Jurkat, Clone E6-1 (cell line): Measurements from ENCODE around the gene MAPT.

Experiments
- DNase-seq: peaks from one replicate; pipeline ENCODE4 v3.0.0-alpha.2; 2011; ENCODE audit warnings: low read depth, low spot score
- H3K4me3 ChIP-seq: 2 replicates; pipeline ENCODE4 v1.5.1; 2011; ENCODE audit warnings: mild to moderate bottlenecking, low read length, control low read depth, moderate library complexity

Gene MAPT

DNA sequence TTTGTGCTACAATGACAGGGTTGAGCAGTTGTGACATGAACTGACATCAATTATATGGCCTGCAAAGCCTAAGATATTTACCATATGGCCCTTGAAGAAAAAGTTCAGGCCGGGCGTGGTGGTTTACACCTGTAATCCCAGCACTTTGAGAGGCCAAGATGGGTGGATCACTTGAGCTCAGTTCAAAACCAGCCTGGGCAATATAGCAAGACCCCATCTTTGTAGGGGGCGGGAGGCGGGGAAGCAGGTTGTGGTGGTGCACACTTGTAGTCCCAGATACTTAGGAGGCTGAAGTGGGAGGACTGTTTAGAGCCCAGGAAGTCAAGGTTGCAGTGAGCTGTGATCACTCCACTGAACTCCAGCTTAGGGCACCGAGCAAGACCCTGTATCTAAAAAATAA, 153.0 kb downstream of the MAPT start:
- no peak overlapping the region for H3K4me3 ChIP-seq
- DNase-seq, result no peak

DNA sequence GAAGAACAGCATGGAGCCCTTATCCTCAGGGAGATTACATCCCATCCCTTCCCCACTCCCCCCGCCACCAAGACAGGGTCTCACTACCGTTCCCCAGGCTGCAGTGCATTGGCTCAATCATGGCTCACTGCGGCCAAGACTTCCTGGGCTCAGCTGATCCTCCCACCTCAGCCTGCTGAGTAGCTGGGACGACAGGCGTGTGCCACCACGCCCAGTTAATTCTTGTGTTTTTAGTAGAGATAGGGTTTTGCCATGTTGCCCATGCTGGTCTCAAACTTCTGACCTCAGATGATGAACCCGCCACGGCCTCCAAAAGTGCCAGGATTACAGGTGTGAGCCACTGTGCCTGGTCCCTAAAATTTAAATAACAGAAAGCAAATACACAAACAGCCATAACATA, 153.5 kb downstream of the MAPT start:
- no peak overlapping the region for H3K4me3 ChIP-seq
- DNase-seq, result no peak

DNA sequence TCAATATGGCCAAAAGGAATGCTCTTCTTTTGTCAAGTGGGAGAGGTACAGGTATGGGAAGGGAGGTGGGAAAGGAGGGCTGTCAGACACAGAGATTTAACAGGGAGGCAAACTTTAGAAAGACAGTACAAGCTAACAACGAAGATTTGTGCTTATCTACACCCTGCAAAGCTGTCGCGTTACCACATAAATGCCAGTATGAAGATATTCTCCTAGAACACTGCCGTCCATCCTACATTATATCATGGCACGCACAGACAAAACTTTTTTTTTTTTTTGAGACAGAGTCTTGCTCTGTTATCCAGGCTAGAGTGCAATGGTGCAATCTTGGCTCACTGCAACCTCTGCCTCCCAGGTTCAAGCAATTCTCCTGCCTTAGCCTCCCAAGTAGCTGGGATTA, 155.3 kb downstream of the MAPT start:
- no peak overlapping the region for H3K4me3 ChIP-seq
- DNase-seq, result no peak

DNA sequence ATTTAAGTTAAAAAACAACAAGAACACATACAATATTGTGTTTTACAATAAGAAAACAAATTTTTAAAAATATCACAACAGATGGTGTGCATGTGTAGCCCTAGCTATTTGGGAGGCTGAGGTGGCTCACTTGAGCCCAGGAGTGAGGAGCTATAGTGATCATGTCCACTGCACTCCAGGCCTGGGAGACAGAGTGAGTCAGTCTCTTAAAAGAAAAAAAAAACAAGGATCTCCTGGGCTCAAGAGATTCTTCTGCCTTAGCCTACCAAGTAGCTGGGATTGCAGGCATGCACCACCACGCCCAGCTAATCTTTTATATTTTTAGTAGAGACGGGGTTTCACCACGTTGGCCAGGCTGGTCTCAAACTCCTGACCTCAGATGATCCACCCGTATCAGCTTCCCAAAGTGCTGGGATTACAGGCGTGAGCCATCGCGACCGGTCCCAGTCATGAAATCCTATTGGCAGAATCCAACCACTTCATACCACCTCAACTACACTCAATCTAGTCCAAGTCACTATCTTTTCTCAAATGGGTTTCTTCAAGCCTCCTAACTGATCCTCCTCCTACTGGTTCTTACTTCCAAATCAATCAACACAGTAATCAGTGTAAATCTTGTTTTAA, 159.7 kb downstream of the MAPT start:
- no peak for DNase-seq
- no peak overlapping the region for H3K4me3 ChIP-seq

DNA sequence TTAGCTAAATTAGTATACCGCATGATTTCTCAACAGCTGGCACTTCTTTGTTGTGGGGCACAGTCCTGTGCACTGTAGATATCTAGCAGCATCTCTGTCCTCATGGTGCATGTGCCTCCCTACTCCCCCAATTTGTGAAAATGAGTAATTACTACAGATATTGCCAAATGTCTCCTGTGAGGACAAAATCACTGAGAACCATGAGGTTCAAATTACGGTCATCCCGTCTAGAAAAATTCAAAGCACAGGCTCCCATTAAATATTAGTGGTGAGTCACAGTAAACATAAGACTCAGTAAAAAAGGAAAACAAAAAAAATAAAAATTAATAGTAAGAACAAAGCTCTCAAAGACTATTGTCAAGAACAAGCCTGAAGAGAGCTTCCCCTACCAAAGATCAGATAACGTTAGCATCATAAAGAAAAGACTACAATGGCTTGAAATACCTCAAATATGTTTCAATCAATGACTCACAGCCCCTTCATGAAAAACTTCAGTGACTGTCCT, 162.5 kb downstream of the MAPT start:
- peak; percentile 71 for DNase-seq
- H3K4me3 ChIP-seq, result no peak overlapping the region

DNA sequence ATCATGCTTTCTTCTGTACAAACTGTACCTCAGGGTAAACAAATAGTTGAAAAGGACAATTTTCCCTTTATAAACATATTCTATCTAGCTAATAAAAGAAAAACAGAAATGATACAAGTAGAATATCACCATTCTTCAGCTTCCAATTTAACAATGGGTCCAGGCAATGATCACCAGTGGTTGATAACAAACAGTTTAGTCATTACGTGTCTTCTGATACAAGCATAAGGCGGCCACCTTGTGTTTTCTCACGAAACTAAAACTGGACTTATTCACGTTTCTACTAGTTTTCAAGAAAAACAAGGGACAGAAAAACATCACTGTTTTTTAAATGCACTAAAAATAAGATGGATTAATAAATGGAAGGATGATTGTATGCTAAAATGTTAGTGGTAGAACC, 163.0 kb downstream of the MAPT start:
- H3K4me3 ChIP-seq, result no peak overlapping the region
- DNase-seq, result no peak

DNA sequence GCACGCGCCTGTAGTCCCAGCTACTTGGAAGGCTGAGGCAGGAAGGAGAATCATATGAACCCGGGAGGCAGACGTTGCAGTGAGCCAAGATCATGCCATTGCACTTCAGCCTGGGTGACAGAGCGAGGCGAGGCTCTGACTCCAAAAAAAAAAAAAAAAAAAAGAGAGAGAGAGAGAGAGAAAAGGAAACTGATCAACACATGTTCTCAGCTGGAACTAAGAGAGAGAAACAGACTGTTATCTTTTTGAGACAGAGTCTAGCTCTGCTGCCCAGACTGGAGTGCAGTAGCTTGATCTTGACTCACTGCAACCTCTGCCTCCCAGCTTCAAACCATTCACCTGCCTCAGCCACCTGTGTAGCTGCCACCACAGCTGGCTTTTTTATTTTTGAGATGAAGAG, 165.1 kb downstream of the MAPT start:
- H3K4me3 ChIP-seq, result no peak overlapping the region

DNA sequence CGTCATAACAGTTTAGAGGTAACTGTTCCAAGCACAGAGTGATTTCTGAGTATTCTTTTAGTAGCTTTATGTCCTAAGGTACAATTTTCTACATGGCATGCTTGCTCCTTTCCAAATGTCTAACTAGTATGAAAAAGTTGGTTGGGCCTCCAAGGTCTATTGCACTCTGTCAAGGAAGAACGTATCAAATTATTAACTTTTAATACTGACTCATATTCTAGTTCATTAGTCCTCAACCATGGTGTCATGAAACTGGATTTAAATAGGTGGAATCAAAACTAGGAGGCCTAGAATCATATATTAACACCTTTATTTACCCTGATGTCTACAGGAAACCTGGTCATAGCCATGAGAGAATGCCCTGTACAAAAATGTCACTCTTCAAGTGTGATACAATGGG, 166.1 kb downstream of the MAPT start:
- H3K4me3 ChIP-seq, result no peak overlapping the region
- no peak for DNase-seq

More for the DNA sequence above, 165.1 kb downstream of the MAPT start:
- DNase-seq, result peak; percentile 89

DNA sequence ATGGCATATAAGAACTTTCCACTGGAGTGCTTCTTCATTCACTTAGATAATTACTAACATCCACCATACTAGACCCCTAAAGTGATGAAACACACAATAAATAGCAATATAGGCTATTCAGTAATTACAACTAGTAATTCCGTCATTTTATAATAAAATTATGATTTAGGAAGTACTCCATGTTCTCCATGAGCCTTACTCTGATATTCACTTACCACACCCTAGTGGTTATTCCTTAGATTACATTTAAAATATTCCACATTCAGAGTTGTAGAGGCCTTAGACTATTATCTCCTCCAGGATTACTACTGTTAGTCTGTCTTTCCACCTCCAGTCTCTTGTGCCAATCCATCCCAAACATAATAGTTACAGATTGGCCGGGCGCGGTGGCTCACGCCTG, 167.1 kb downstream of the MAPT start:
- no peak for DNase-seq
- no peak overlapping the region for H3K4me3 ChIP-seq

DNA sequence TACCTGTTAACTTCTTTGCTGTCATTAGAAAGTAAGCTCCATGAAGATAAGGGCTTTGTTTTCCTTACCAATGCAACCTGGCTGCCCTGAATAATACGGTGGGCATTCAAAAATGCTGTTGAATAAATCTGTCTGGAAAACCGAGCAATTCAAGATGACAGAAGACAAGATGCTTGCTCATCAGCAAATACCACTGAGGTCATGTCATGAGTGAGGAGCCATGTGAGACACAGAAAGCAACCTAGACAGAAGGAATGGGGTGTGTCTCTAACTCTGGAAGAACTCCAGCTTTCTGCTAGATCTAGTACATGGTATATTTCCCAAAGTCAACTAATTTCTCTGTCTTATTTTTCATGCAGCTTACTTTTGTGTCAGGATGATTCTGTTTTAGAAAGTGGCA, 168.9 kb downstream of the MAPT start:
- no peak for DNase-seq
- no peak overlapping the region for H3K4me3 ChIP-seq

DNA sequence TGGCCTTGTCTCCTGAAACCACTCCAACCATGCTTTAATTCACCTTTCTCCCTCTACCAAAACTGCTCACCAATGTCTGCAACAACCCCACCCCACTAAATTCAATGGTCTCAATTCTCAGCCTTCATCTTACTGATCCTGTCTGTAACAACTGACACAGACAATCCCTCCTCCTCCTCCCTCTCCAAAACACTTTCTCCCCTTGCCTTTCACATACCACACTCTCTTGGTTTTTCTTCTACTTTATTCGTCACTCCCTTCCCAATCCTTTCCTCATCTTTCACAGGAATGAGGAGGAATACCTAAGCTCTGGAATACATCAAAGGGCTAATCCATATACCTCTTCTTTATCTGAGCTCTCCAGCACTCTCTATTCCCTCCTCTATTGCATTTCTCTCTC, 170.1 kb downstream of the MAPT start:
- DNase-seq, result no peak

DNA sequence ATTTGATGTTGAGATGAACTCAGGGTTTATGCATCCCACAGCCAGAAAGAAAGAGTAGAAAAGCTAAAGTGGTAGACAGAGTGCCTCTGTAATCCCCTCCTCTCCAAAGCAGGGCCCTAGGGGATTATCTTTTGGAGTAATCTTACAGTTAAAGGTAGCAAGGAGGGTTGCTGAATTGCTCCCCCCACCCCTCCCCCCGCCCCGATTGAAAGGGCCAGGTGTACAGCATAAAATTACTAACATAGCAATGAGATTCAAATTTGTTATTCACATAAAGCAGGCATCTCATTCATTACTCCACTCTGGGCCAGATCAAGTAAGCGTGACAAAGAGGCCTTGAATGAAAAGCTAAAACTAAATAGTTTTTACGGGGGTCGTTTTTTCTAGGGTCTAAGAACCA, 177.4 kb downstream of the MAPT start:
- DNase-seq, result no peak
- no peak overlapping the region for H3K4me3 ChIP-seq

More for the DNA sequence above, 170.1 kb downstream of the MAPT start:
- H3K4me3 ChIP-seq, result no peak overlapping the region

DNA sequence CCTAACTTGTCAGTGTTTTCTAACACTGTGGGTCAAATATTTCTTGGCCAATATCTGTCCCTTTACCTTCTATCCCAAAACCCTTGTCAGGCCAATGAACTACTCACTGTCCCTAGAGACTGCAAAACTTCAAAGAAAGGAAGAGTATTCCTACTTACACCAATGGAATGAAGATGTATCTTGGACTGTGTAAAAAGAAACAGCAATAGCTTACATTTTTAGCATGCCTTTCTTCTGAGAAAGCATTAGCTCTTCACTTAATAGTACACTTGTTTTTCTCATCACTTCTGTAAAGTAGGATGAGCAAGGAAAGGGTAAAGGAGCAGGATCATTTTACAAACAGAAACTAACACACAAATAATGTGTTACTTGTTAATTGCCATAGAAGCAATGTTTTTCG, 178.6 kb downstream of the MAPT start:
- no peak overlapping the region for H3K4me3 ChIP-seq
- DNase-seq, result no peak

DNA sequence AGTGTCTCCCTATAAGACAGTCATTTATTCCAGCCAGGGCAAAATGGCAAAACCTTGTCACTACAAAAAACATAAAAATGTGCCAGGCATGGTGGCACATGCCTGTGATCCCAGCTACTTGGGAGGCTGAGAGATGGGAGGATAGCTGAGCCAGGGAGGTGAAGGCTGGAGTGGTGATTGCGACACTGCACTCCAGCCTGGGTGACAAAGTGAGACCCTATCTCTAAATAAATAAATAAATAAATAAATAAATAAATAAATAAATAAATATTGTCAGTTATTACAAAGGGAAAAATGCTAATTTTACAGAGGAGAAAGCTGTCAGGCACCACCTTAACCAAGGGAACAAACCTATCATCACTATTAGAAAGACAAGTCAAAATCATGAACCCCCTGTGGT, 180.2 kb downstream of the MAPT start:
- no peak for DNase-seq
- H3K4me3 ChIP-seq, result no peak overlapping the region
